HUES48 (cell line): ENCODE results near the gene CACNB3.
A peak's percentile ranks its signal among the peaks of the same experiment; 100 is the strongest.

Experiments
- H3K27ac ChIP-seq: one replicate; pipeline ENCODE4 v1.7.0; 2013; ENCODE audit warnings: low read depth, low read length, inconsistent platforms
- H3K27me3 ChIP-seq: 2 replicates; pipeline ENCODE4 v1.6.1; 2013; ENCODE audit warnings: mild to moderate bottlenecking, low read length; ENCODE audit not compliant: control insufficient read depth, insufficient read depth
- H3K36me3 ChIP-seq: 2 replicates; pipeline ENCODE4 v1.6.1; 2013; ENCODE audit warnings: low read length; ENCODE audit not compliant: control insufficient read depth, insufficient read depth
- H3K4me1 ChIP-seq: 2 replicates; pipeline ENCODE4 v1.6.1; 2013; ENCODE audit warnings: mild to moderate bottlenecking, low read length; ENCODE audit not compliant: control insufficient read depth, insufficient read depth
- H3K4me3 ChIP-seq: 2 replicates; pipeline ENCODE4 v1.5.1; 2013; ENCODE audit warnings: mild to moderate bottlenecking, low read depth, low read length
- H3K9ac ChIP-seq: 2 replicates; pipeline ENCODE4 v1.6.1; 2013; ENCODE audit warnings: mild to moderate bottlenecking, low read depth, low read length, moderate library complexity
- H3K9me3 ChIP-seq: 2 replicates; pipeline ENCODE4 v1.6.1; 2013; ENCODE audit warnings: low read length; ENCODE audit not compliant: control insufficient read depth, insufficient read depth

CACNB3 gene

GRCh38 chr12:48779869-48780268, 38.4 kb upstream of the CACNB3 start:
- Histone ChIP-seq H3K9ac (no peak overlapping the region), H3K27ac (no peak overlapping the region), H3K27me3 (no peaks in the 10 kb centered on the region), H3K36me3 (peaks cover 11% of the 10 kb centered on the region), H3K4me1 (peaks cover 15% of the 10 kb centered on the region), H3K9me3 (no peaks in the 10 kb centered on the region), H3K4me3 (no peak overlapping the region)

- Histone ChIP-seq H3K9me3 (no peaks in the 10 kb centered on the region), H3K27me3 (no peaks in the 10 kb centered on the region), H3K36me3 (0 out of 2 replicates have a peak, but pooled peaks cover 5% of the 10 kb centered on the region), H3K4me3 (no peak overlapping the region), H3K27ac (no peak overlapping the region), H3K9ac (no peak overlapping the region), H3K4me1 (peaks cover 15% of the 10 kb centered on the region)
Measured at GRCh38 chr12:48780381-48781025, 37.8 kb upstream of the CACNB3 start.

DNA sequence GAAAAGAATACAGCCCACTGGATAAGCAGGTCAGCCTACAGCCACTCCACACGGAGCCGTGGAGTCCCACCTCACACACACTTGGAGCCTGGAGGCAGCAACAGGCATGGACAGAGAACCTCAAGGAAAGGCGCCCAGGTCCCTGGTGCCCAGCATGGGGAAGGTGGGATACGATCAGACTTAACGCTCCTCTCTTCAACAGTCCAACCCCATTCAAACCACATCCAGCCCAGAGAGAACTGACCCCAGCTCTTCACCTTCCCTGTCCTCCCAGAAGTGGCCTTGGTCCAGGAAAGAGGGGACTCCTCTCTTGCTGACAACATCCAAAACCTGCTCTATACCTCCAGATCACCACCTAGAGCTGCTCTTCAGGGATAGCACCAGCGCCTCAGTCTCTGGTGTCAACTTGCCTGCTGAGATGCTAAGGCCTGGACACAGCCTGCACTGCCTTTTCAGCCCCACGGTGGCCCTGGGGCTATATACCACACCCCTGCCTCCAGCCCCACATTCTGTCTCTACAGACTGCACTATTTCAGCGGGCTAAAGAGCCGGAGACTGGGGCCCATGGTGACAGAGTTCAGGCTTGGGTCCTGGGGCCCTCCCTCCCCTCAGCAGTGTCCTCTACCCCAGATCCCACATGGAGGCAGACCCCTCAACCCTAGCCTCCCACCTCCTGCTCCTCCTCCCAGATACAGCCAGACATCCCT, 36.4 kb upstream of the CACNB3 start:
- peaks cover 15% of the 10 kb centered on the region for H3K4me1 ChIP-seq
- H3K27me3 ChIP-seq, result no peaks in the 10 kb centered on the region
- H3K36me3 ChIP-seq, result no peaks in the 10 kb centered on the region
- no peaks in the 10 kb centered on the region for H3K9me3 ChIP-seq
- no peak overlapping the region for H3K9ac ChIP-seq
- H3K27ac ChIP-seq, result no peak overlapping the region
- H3K4me3 ChIP-seq, result no peak overlapping the region

DNA sequence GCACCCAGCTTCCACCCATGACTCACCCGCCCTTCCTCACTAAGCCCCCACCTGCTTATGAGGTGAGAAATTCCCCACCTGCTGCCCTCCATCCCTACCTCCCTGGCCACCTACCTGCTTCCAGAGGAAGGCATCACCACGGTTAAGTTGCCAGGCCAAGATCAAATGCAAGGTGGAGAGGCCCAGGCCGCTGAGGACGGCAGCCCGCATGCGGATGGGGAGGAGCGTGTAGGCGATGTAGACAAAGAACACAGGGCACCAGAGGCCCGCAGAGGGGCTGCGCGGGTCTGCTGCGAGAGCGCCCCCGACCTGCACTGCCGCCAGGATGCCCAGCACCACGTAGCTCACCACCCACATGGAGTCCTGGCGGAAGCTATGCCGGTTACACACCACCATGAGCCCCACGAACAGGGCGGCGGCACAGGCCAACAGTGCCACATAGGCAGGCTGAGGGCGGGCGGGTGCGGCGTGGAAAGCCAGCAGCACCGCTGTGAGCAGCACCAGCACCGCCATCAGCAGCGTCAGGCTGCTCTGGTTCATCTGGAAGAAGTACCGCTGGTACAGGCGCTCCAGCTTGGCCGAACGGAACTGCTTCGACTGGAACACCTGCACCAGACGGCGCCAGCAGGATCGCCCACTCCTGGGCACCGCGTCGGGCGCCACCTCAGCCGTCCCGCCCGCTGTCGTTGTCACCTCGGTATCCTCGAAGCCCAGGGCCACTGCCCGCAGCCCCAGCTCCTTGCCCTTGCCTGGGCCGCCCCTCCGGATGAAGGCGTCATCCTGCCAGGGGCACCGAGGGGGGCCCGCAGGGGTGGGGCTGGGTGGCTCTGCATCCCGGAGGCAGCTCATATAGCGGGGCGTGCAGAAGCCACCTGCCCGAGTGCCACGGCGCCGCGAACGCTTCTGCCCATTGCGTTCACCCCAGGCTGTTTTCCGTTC, 35.6 kb upstream of the CACNB3 start:
- no peak overlapping the region for H3K9ac ChIP-seq
- no peaks in the 10 kb centered on the region for H3K36me3 ChIP-seq
- H3K4me1 ChIP-seq, result peaks cover 11% of the 10 kb centered on the region; the same call in 1 of the 2 replicates
- H3K9me3 ChIP-seq, result no peaks in the 10 kb centered on the region
- no peak overlapping the region for H3K4me3 ChIP-seq
- no peak overlapping the region for H3K27ac ChIP-seq
- no peaks in the 10 kb centered on the region for H3K27me3 ChIP-seq

- H3K27me3 ChIP-seq, result no peaks in the 10 kb centered on the region
- no peaks in the 10 kb centered on the region for H3K36me3 ChIP-seq
- no peak overlapping the region for H3K27ac ChIP-seq
- H3K9ac ChIP-seq, result no peak overlapping the region
- H3K4me3 ChIP-seq, result no peak overlapping the region
- H3K4me1 ChIP-seq, result 0 out of 2 replicates have a peak, but pooled peaks cover 7% of the 10 kb centered on the region
- H3K9me3 ChIP-seq, result no peaks in the 10 kb centered on the region
Measured at GRCh38 chr12:48783432-48783831, 34.9 kb upstream of the CACNB3 start.

- no peaks in the 10 kb centered on the region for H3K9me3 ChIP-seq
- no peaks in the 10 kb centered on the region for H3K27me3 ChIP-seq
- H3K4me1 ChIP-seq, result peaks cover 14% of the 10 kb centered on the region
- peak overlapping the region; percentile 86; the same call in 1 of the 2 replicates for H3K4me3 ChIP-seq
- H3K9ac ChIP-seq, result no peak overlapping the region
- no peak overlapping the region for H3K27ac ChIP-seq
- H3K36me3 ChIP-seq, result no peaks in the 10 kb centered on the region
Measured at GRCh38 chr12:48786591-48787544, 31.4 kb upstream of the CACNB3 start.

- Histone ChIP-seq H3K27me3 (no peaks in the 10 kb centered on the region), H3K9me3 (no peaks in the 10 kb centered on the region), H3K27ac (no peak overlapping the region), H3K4me1 (peaks cover 14% of the 10 kb centered on the region), H3K9ac (no peak overlapping the region), H3K4me3 (peak overlapping the region; percentile 86), H3K36me3 (no peaks in the 10 kb centered on the region)
Measured at GRCh38 chr12:48787791-48788523, 30.3 kb upstream of the CACNB3 start.

DNA sequence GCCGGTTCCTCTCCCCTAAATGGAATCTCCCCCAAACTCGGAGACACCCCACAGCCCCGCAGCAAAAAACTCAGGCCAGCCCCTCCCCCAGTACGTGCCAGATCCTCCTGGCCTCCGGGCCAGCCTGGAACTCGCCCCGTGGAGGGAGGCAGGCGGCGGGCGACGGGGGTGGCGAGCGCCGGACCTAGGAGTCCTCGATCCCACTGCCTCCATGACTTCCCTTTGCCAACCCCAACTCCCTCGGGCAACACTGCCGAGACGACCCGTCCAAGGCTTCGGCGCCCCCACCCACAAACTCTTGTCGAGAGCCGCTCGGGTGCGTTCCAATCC, 29.8 kb upstream of the CACNB3 start:
- Histone ChIP-seq H3K4me1 (peaks cover 14% of the 10 kb centered on the region), H3K36me3 (no peaks in the 10 kb centered on the region), H3K9me3 (no peaks in the 10 kb centered on the region), H3K4me3 (peak overlapping the region; percentile 86), H3K9ac (0 out of 2 replicates have a peak overlapping the region, but pooled peaks have one; percentile 31), H3K27ac (peak overlapping the region; percentile 35), H3K27me3 (no peaks in the 10 kb centered on the region)

DNA sequence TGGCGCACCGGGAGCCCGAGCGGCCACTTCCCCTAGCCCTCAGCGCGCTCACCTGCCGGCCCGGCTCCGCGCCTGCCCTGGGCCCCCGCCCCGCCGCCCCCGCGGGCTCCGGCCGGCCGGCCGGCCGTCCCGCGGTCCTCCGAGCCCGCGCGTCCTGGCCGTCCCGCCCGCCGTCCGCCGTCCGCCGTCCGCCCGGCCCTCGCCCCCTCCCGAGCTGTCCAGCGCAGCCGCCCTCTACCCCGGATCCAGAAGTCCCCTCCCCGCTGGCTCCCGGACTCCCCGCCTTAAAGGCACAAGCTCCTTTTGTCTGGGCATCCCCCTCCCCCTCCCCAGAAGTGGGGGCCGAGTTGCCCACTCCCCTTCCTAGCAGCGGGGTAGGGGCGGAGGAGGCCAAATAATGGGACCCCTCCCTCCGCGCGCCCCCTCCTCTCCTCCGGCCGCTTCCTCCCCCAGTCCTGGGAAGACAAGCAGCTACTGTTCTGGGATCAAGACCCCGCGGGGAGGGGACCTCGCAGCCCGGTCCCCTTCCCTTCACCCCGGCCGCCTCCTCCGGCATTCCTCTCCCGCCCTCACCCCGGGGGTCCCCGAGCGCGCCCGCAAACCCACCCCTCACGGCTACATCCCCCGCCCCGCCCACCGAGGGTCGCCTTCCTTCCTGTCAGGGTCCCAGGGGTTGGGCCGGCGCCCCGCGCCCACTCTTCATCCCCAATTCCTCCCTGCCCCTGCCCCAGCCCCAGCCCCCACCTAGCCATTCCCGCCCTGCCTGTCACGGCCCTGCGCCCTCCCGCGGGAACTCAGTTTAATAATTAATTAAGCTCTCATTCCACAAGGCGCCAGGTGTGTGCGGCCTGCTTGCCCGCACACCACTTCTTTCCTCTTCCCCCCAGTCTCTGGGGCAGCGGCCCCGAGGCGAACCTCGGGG, 29.2 kb upstream of the CACNB3 start, which contains the start of gene ADCY6:
Gene ADCY6, minus strand, starts transcription at position 236 of the 922 bp plus-strand sequence. CDS start 5,655 bp downstream, outside the sequence.
- Histone ChIP-seq H3K4me3 (peak within 1 kb of the TSS; percentile 86), H3K27me3 (no peaks in the 10 kb centered on the region), H3K36me3 (no peaks in the 10 kb centered on the region), H3K9me3 (no peaks in the 10 kb centered on the region), H3K4me1 (peaks cover 14% of the 10 kb centered on the region), H3K27ac (peak within 1 kb of the TSS; percentile 76), H3K9ac (0 out of 2 replicates have a peak within 1 kb of the TSS, but pooled peaks have one; percentile 31)
